Trophoblast cell (in vitro differentiated cells and primary cell): ENCODE measurements around the gene CYB561A3.
A peak's percentile ranks its signal among the peaks of the same experiment; 100 is the strongest.

ENCODE experiments used
- DNase-seq, 2 donors: peaks; one replicate each; pipeline ENCODE4 v3.0.0-alpha.2; 2016
- H2AFZ ChIP-seq: 2 replicates; pipeline ENCODE4 v1.6.1; 2013; ENCODE audit warnings: low read length, moderate library complexity, mild to moderate bottlenecking; ENCODE audit not compliant: insufficient read depth, poor library complexity
- H2AK5ac ChIP-seq: 2 replicates; pipeline ENCODE4 v1.6.1; 2013; ENCODE audit warnings: mild to moderate bottlenecking, low read length
- H2BK120ac ChIP-seq: 2 replicates; pipeline ENCODE4 v1.6.1; 2013; ENCODE audit warnings: low read length, mild to moderate bottlenecking, moderate library complexity; ENCODE audit not compliant: insufficient read depth, poor library complexity
- H2BK12ac ChIP-seq: 2 replicates; pipeline ENCODE4 v1.6.1; 2013; ENCODE audit warnings: mild to moderate bottlenecking, low read length, moderate library complexity
- H2BK5ac ChIP-seq: 2 replicates; pipeline ENCODE4 v1.6.1; 2013; ENCODE audit warnings: low read length, low read depth, moderate library complexity, mild to moderate bottlenecking; ENCODE audit not compliant: poor library complexity
- H3K14ac ChIP-seq: 2 replicates; pipeline ENCODE4 v1.6.1; 2013; ENCODE audit warnings: mild to moderate bottlenecking, low read length
- H3K18ac ChIP-seq: 2 replicates; pipeline ENCODE4 v1.6.1; 2013; ENCODE audit warnings: mild to moderate bottlenecking, low read length
- H3K23ac ChIP-seq: 2 replicates; pipeline ENCODE4 v1.6.1; 2013; ENCODE audit warnings: low read length
- H3K27ac ChIP-seq: 2 replicates; pipeline ENCODE4 v1.5.1; 2013; ENCODE audit warnings: low read depth, mild to moderate bottlenecking, inconsistent platforms, low read length, moderate library complexity
- H3K27me3 ChIP-seq: 2 replicates; pipeline ENCODE4 v1.6.1; 2013; ENCODE audit warnings: inconsistent platforms, mild to moderate bottlenecking, low read length, moderate library complexity; ENCODE audit not compliant: insufficient read depth
- H3K36me3 ChIP-seq, 2 experiments: 1 replicate in 1 of 2; 2 replicates in 1 of 2; pipeline ENCODE4 v1.6.1; 2013; ENCODE audit warnings: low read length in 2 of 2, mild to moderate bottlenecking in 2 of 2, moderate library complexity in 1 of 2; ENCODE audit not compliant: insufficient read depth in 2 of 2, control insufficient read depth in 1 of 2
- H3K4ac ChIP-seq: 2 replicates; pipeline ENCODE4 v1.6.1; 2013; ENCODE audit warnings: low read depth, mild to moderate bottlenecking, low read length, moderate library complexity
- H3K4me1 ChIP-seq, 2 experiments: 1 replicate in 1 of 2; 2 replicates in 1 of 2; pipeline ENCODE4 v1.6.1; 2013; ENCODE audit warnings: low read length in 2 of 2, mild to moderate bottlenecking in 2 of 2, moderate library complexity in 1 of 2; ENCODE audit not compliant: insufficient read depth in 2 of 2, control insufficient read depth in 1 of 2
- H3K4me2 ChIP-seq: 2 replicates; pipeline ENCODE4 v1.6.1; 2013; ENCODE audit warnings: inconsistent platforms, mild to moderate bottlenecking, low read length, moderate library complexity
- H3K4me3 ChIP-seq: 2 replicates; pipeline ENCODE4 v1.5.1; 2013; ENCODE audit warnings: mild to moderate bottlenecking, low read depth, low read length, inconsistent platforms
- H3K79me1 ChIP-seq: one replicate; pipeline ENCODE4 v1.6.1; 2013; ENCODE audit warnings: low read length
- H3K79me2 ChIP-seq: 2 replicates; pipeline ENCODE4 v1.6.1; 2013; ENCODE audit warnings: low read length, mild to moderate bottlenecking; ENCODE audit not compliant: control insufficient read depth, insufficient read depth, poor library complexity
- H3K9ac ChIP-seq: 2 replicates; pipeline ENCODE4 v1.6.1; 2013; ENCODE audit warnings: mild to moderate bottlenecking, low read length
- H3K9me3 ChIP-seq: 2 replicates; pipeline ENCODE4 v1.6.1; 2013; ENCODE audit warnings: low read depth, mild to moderate bottlenecking, control low read depth, inconsistent platforms, low read length; ENCODE audit not compliant: insufficient read depth
- H4K12ac ChIP-seq: 2 replicates; pipeline ENCODE4 v1.6.1; 2013; ENCODE audit warnings: low read depth, mild to moderate bottlenecking, low read length, moderate library complexity
- H4K8ac ChIP-seq: 2 replicates; pipeline ENCODE4 v1.6.1; 2013; ENCODE audit warnings: low read depth, mild to moderate bottlenecking, low read length, moderate library complexity
- H4K91ac ChIP-seq: one replicate; pipeline ENCODE4 v1.6.1; 2013; ENCODE audit warnings: low read depth, mild to moderate bottlenecking, low read length, moderate library complexity
- WGBS: extraction: QIAGEN DNeasy Blood & Tissue Kit; methylation state at CpG from one replicate; pipeline ENCODE4 v1.1.7; 2013; ENCODE audit warnings: missing lambda C conversion rate; ENCODE audit not compliant: insufficient read length, insufficient coverage; ENCODE audit errors: extremely low coverage; 5-methylcytosine and 5-hydroxymethylcytosine counted together

CYB561A3 gene

GRCh38 chr11:61305417-61305816, 56.3 kb downstream of the CYB561A3 start:
- Histone ChIP-seq H3K4me3 (no peak overlapping the region), H4K91ac (no peak overlapping the region), H2BK5ac (no peak overlapping the region), H3K27ac (no peak overlapping the region), H2AK5ac (no peak overlapping the region), H2BK120ac (no peak overlapping the region), H3K79me1 (no peaks in the 10 kb centered on the region), H3K9ac (no peak overlapping the region), H3K27me3 (no peaks in the 10 kb centered on the region), H2AFZ (no peak overlapping the region), H3K18ac (no peak overlapping the region), H3K9me3 (peaks cover 2% of the 10 kb centered on the region), H4K8ac (no peak overlapping the region), H3K4me1 (peaks cover 0 to 4% of the 10 kb centered on the region in 2 experiments), H3K4ac (no peak overlapping the region), H3K23ac (no peak overlapping the region), H3K79me2 (no peaks in the 10 kb centered on the region), H3K4me2 (no peak overlapping the region), H3K36me3 (peaks cover 66 to 87% of the 10 kb centered on the region in 2 experiments), H3K14ac (no peak overlapping the region), H4K12ac (no peak overlapping the region), H2BK12ac (no peak overlapping the region)
- no peak for DNase-seq
- WGBS = no CpG with 5 or more reads among the region's 7 CpGs

DNA sequence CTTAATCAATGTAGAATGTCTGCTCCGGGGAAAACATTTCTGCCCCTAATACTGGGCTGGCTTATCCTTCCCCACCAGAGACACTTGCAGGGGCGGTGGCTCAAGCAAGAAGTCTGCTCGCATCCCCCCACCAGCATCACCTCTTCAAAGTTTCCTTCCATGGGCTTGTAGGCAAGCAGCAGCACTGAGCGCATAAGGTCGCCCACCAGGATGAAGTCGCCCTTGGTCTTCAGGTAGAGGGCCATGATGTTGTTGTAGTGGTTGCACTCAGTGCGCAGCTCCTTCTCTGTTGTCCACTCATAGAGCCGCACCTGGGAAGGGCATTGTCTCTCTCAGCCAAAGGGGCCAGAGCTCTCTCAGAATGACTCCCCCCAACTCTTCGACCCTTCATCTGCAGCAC, 58.0 kb downstream of the CYB561A3 start:
- H3K27me3 ChIP-seq = no peaks in the 10 kb centered on the region
- no peak overlapping the region for H3K23ac ChIP-seq
- no peak overlapping the region for H3K4me2 ChIP-seq
- H4K91ac ChIP-seq = no peak overlapping the region
- no peaks in the 10 kb centered on the region for H3K79me2 ChIP-seq
- H2BK12ac ChIP-seq = no peak overlapping the region
- H3K4me3 ChIP-seq = no peak overlapping the region
- H3K9me3 ChIP-seq = peaks cover 2% of the 10 kb centered on the region
- H4K12ac ChIP-seq = no peak overlapping the region
- no peak overlapping the region for H3K9ac ChIP-seq
- H3K4me1 ChIP-seq = peaks cover 0 to 4% of the 10 kb centered on the region in 2 experiments
- no peaks in the 10 kb centered on the region for H3K79me1 ChIP-seq
- peaks cover 63 to 85% of the 10 kb centered on the region in 2 experiments for H3K36me3 ChIP-seq
- no peak overlapping the region for H4K8ac ChIP-seq
- H2AK5ac ChIP-seq = no peak overlapping the region
- H3K4ac ChIP-seq = no peak overlapping the region
- H2AFZ ChIP-seq = no peak overlapping the region
- no peak overlapping the region for H3K27ac ChIP-seq
- no peak for DNase-seq
- WGBS = no CpG with 5 or more reads among the region's 9 CpGs
- no peak overlapping the region for H3K18ac ChIP-seq
- H3K14ac ChIP-seq = no peak overlapping the region
- H2BK5ac ChIP-seq = no peak overlapping the region
- H2BK120ac ChIP-seq = no peak overlapping the region

- no peak overlapping the region for H4K91ac ChIP-seq
- no peak overlapping the region for H3K4ac ChIP-seq
- H3K79me1 ChIP-seq = no peaks in the 10 kb centered on the region
- WGBS = no CpG with 5 or more reads among the region's 13 CpGs
- no peak overlapping the region for H2AK5ac ChIP-seq
- H2AFZ ChIP-seq = no peak overlapping the region
- peaks cover 2 to 5% of the 10 kb centered on the region in 2 experiments for H3K4me1 ChIP-seq
- no peak overlapping the region for H3K18ac ChIP-seq
- H2BK120ac ChIP-seq = no peak overlapping the region
- no peak overlapping the region for H4K12ac ChIP-seq
- no peaks in the 10 kb centered on the region for H3K27me3 ChIP-seq
- H3K79me2 ChIP-seq = no peaks in the 10 kb centered on the region
- no peak overlapping the region for H2BK12ac ChIP-seq
- DNase-seq = no peak
- no peak overlapping the region for H3K4me2 ChIP-seq
- H3K23ac ChIP-seq = no peak overlapping the region
- H3K36me3 ChIP-seq = peaks cover 54 to 77% of the 10 kb centered on the region in 2 experiments
- H3K14ac ChIP-seq = no peak overlapping the region
- H2BK5ac ChIP-seq = no peak overlapping the region
- no peaks in the 10 kb centered on the region for H3K9me3 ChIP-seq
- H3K9ac ChIP-seq = no peak overlapping the region
- no peak overlapping the region for H3K27ac ChIP-seq
- H4K8ac ChIP-seq = no peak overlapping the region
- peak overlapping the region; percentile 35 for H3K4me3 ChIP-seq
These were observed 59.1 kb downstream of the CYB561A3 start for GRCh38 chr11:61302550-61302949.
